Measurements from ENCODE around the gene IGFBP3. TPM values are rescaled to one million over a fixed set of nuclear protein-coding genes. Genes with fewer than 3 reads are reported as not detected.

IGFBP3 gene
- total RNA-seq, 1 experiment from 2014 or later: 4.1 TPM

- Histone ChIP-seq H3K4me2 (ENCODE audit: low read length) (no peak overlapping the region), H2AFZ (ENCODE audit: low read depth, low read length, poor library complexity, severe bottlenecking) (no peak overlapping the region), H3K9me3 (ENCODE audit: control insufficient read depth in 1 of 2, insufficient read depth in 1 of 2, low read depth in 1 of 2, low read length in 2 of 2) (no peaks in the 10 kb centered on the region), H3K4me3 (replicated peaks in 1 of 2; ENCODE audit: low read depth in 1 of 2, low read length in 2 of 2) (no peak overlapping the region), H3K27ac (ENCODE audit: low read depth, low read length) (no peak overlapping the region), H4K20me1 (ENCODE audit: insufficient read depth) (no peaks in the 10 kb centered on the region), H3K9ac (ENCODE audit: low read length) (no peak overlapping the region), H3K27me3 (ENCODE audit: insufficient read depth, low read length) (no peaks in the 10 kb centered on the region), H3K4me1 (ENCODE audit: control insufficient read depth in 1 of 2, insufficient read depth in 2 of 2, low read length in 2 of 2) (peaks cover 0 to 10% of the 10 kb centered on the region in 2 experiments; a peak in 3 of 4 replicates), H3K79me2 (ENCODE audit: insufficient read depth, low read length) (no peaks in the 10 kb centered on the region), H3K36me3 (ENCODE audit: control insufficient read depth in 1 of 2, insufficient read depth in 2 of 2, low read length in 2 of 2) (no peaks in the 10 kb centered on the region), H3K9me2 (ENCODE audit: insufficient read depth) (no peaks in the 10 kb centered on the region)
- POLR2A ChIA-PET: no interaction called here
- DNase-seq (ENCODE audit: low read depth, low spot score): no peak
- RAD21 ChIA-PET (ENCODE audit: low non-redundant PET in 1 of 2, low total read pairs in 2 of 2, uncharacterized antibody in 2 of 2, unreplicated experiment in 2 of 2): no interaction called here
- CTCF ChIA-PET: no interaction called here
- intact Hi-C loops (cut with micrococcal nuclease): no loop called here
- no peak for ATAC-seq
- TF ChIP-seq CEBPB (IDR thresholded peaks at IDR 0.05; ENCODE audit: low read depth) (no peak), EZH2 (IDR thresholded peaks at IDR 0.05) (no peak), ZFX (IDR thresholded peaks at IDR 0.05) (no peak), SIN3A (IDR thresholded peaks at IDR 0.05; ENCODE audit: low read depth) (no peak), ZNF274 (IDR thresholded peaks at IDR 0.05; ENCODE audit: low read depth, low read length) (no peak), EZH2phosphoT487 (IDR thresholded peaks at IDR 0.05; ENCODE audit: borderline replicate concordance) (no peak), TCF7L2 (IDR thresholded peaks at IDR 0.05; ENCODE audit: borderline replicate concordance, extremely low read depth, insufficient read depth, insufficient read length) (no peak), EGR1 (IDR thresholded peaks at IDR 0.05; ENCODE audit: low read depth) (no peak), YY1 (IDR thresholded peaks at IDR 0.05; ENCODE audit: extremely low read depth, insufficient replicate concordance, low read depth, low read length) (no peak), SP1 (IDR thresholded peaks at IDR 0.05; ENCODE audit: low read depth) (no peak), SRF (IDR thresholded peaks at IDR 0.05; ENCODE audit: low read depth) (no peak), FOSL1 (IDR thresholded peaks at IDR 0.05; ENCODE audit: low read depth) (no peak)
- TF ChIP-seq, protein P1, sequence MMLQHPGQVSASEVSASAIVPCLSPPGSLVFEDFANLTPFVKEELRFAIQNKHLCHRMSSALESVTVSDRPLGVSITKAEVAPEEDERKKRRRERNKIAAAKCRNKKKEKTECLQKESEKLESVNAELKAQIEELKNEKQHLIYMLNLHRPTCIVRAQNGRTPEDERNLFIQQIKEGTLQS (IDR thresholded peaks at IDR 0.05): no peak
- no TSS peak for BruUV-seq (replicated peaks)
These were observed 47.9 kb upstream of the IGFBP3 start for GRCh38 chr7:45968856-45969541.

Data from HCT116 (cell line).